Medulla oblongata (tissue), 1 donor: ENCODE measurements around the gene SLC25A24.
A peak's percentile ranks its signal among the peaks of the same experiment; 100 is the strongest.
"Not testable (repeated sequence)": the region's sequence is repeated elsewhere in the genome, so short reads cannot be mapped to it uniquely, and the experiment has no call there.

ENCODE experiments used
- DNase-seq: peaks from one replicate; pipeline ENCODE4 v3.0.0-alpha.2; 2015; ENCODE audit errors: extremely low spot score

SLC25A24 gene

DNA sequence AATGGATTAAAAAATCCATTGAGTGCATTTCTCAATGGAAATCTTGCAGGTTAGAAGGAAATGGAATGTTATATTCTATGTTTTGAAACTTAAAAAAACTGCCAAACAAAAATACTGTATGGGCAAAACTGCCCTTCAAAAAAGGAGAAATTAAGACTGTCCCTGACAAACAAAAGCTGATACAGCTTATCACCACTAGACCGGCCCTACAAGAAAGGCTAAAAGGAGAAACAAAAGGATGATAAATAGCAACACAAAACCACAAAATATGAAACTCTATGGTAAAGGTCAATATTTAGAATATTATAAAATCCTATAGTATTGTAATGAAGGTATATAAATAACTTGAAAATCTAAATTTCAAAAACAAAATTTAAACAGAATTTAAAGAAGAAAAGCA, 60.0 kb downstream of the SLC25A24 start:
- DNase-seq: no peak

DNA sequence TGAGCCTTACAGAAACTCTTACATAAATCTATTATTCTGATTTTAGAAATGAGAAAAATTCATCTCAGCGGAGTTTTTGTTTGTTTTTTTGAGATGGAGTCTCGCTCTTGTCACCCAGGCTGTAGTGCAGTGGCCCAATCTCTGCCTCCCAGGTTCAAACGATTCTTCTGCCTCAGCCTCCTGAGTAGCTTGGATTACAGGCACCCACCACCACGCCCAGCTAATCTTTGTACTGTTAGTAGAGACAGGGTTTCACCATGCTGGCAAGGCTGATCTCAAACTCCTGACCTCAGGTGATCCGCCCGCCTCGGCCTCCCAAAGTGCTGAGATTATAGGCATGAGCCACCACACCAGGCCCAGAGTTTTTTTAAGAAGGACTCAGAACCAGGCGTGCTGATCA, 60.6 kb downstream of the SLC25A24 start:
- DNase-seq: not testable (repeated sequence)

DNA sequence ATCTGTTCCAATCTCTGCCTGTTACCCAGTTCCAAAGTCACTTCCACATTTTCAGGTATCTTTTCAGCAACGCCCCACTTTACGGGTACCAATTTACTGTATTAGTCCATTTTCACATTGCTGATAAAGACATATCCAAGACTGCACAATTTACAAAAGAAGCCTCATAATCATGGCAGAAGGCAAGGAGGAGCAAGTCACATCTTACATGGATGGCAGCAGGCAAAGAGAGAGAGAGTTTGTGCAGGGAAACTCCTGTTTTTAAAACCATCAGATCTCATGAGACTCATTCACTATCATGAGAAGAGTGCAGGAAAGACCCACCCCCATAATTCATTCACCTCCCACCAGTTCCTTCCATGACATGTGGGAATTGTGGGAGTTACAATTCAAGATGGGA, 67.0 kb downstream of the SLC25A24 start:
- not testable (repeated sequence) for DNase-seq

DNA sequence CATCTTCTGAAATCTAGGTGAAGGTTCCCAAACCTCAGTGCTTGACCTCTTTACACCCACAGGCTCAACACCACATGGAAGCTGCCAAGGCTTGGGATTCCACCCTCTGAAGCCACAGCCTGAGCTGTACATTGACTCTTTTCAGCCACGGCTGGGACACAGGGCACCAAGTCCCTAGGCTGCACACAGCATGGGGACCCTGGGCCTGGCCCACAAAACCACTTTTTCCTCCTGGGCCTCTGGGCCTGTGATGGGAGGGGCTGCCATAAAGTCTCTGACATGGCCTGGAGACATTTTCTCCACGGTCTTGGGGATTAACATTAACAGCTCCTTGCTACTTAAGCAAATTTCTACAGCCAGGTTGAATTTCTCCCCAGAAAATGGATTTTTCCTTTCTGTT, 67.8 kb downstream of the SLC25A24 start:
- not testable (repeated sequence) for DNase-seq

- DNase-seq: not testable (repeated sequence)
These were observed 68.9 kb downstream of the SLC25A24 start for GRCh38 chr1:108131281-108131680.

GRCh38 chr1:108130794-108131193, 69.3 kb downstream of the SLC25A24 start:
- no peak for DNase-seq

DNA sequence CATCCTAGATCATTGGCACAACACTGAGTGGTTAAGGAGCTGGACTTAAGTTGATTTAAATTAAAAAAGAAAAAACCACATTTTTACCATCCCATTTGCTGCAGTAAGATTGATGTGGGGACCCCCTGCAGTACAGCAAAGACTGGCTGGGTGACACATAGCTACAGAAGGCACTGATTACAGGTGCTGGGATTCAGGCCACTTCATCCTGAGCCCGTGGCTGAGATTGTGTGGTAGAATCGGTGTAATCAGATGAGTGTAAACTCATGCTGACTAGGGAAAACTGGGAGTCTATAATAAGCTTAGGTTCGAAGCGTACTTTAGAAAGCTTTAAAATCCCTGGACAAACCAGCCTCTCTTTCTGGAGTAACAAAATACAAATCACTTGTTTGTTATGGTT, 70.1 kb downstream of the SLC25A24 start:
- DNase-seq: no peak

DNA sequence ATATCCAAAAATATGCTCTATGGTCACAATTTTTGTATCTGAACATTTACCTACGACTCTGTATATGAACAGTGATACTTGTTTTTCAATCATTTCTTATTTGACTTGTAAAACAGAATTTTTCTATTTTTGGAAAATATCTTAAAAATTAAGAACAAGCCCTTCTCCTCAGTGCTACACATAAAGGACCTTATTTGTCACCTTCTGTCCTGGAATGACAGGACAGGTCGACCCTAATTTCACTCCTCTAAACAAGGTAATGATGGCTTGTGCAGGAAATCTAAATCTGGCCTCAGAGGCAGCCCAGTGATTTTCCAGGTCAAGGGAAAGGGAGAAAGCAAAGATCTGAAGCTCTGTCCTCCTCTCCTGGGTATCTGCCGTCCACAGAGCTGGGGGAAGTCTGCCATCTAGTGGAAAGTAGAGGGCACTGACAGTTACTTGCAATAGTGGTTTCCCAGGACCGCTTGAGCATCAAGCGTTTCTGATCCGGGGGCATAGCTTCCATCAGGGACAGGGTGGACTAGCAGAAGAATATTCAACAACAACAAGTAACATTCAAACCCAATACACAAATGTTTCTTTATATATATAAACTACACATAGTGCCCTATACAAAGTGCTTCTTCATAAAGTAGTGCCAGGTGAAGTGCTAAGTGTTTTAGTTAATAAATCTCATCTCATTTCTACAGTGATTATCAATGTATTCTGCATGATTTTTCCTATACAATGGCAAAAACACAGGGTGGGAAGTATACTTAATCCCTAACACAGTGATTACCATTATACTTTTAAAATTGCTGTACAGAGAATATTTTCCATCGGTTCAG, 74.6 kb downstream of the SLC25A24 start:
- peak; percentile 87 for DNase-seq

GRCh38 chr1:108124622-108125311, 75.4 kb downstream of the SLC25A24 start:
- DNase-seq: no peak

DNA sequence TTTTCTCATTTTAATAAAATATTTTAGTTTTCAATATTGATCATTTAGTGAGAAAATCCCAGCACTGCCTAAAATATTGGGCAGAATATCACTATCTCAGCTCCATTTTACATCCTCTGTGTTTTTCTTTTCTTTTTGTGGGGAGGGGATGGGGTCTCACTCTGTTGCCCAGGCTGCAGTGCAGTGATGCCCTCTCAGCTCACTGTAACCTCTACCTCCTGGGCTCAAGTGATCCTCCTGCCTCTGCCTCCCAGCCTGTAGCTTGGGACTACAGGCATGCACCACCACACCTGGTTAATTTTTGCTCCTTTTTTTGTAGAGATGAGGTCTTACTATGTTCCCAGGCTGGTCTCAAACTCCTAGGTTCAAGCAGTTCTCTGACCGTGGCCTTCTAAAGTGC, 76.1 kb downstream of the SLC25A24 start:
- DNase-seq: no peak

GRCh38 chr1:108121358-108122143, 78.6 kb downstream of the SLC25A24 start:
- DNase-seq: no peak

DNA sequence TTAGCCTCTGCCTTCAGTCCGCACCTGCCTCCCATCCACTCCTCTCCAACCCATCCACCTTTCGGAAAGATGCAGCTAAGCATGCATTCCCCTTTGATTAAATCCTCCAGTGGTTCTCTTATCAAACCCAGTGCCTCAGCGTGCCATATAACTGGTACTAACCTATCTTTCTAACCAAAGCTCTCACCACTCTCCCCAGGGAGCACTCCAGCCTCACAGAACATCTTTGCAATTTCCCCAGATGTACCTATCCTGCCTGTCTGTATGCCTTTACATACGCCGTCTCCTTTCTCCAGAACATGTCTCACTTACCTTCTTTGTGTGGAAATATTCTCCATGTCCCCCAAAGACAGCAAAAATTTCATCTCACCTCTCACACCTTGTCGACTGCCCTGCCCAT, 80.0 kb downstream of the SLC25A24 start:
- no peak for DNase-seq

- no peak for DNase-seq
These were observed 80.6 kb downstream of the SLC25A24 start for GRCh38 chr1:108119500-108119899.

DNA sequence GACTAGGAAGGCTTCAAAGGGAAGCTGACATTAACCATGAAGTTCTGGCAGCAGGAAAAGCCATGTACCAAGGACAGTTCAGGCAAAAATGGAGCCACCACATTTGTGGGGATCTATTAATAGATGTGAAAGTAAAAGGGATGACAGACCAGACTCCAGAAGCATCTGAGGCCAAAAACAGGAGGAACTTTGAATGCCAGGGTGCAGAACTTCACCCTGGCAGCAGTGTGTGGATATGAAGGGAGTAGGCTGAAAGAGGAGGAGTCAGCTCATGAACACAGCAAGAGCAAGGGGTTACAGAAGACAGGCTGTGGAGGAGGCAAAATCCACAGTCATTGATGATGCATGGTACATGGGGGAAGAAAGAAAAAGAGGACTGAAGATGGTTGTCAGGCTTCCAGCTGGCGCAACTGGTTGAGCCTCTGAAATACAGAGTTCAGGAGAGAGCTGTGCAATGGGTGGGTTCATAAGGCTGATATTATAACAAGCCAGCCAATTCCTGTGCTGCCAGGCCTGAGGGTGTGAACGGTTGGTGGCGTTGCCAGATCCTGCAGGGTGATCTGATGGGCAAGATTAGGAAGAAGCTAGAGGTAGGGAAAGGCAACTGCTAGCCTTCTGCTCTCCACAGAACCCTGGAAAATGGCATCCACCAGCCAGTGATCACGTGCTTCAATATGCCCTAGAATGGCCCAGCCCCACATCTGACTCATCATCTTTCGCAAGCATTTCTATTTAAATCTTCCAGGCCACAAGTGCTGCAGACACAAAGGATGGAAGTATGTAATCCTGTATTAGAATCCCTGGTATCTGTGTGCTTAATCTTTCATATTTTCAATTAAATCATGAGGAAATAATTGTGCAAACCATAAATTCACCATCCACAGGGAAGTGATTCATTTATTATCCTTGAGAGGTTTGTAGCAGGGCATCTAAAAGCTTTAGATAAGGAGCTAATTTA, 81.9 kb downstream of the SLC25A24 start:
- DNase-seq: no peak

DNA sequence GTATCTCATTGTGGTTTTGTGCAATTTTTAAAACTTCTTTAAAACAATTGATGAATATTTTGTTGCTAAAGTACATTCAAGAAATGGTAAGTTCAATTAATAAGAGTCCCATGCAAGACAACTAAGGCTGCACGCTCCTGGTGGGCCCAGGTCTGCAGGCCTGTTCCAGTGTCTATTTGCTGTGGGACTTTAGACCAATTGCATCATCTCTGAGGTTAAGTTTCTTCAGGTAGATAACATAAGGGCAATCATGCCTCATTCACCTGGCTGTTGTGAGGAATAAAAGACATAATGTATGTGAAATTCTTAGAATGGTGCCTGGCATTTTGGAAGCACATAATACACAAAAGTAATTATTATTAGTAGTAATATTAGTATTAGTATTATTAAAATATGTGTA, 82.9 kb downstream of the SLC25A24 start:
- no peak for DNase-seq

GRCh38 chr1:108114033-108114599, 86.0 kb downstream of the SLC25A24 start:
- no peak for DNase-seq

- DNase-seq: no peak
These were observed 86.6 kb downstream of the SLC25A24 start for GRCh38 chr1:108113496-108113895.

DNA sequence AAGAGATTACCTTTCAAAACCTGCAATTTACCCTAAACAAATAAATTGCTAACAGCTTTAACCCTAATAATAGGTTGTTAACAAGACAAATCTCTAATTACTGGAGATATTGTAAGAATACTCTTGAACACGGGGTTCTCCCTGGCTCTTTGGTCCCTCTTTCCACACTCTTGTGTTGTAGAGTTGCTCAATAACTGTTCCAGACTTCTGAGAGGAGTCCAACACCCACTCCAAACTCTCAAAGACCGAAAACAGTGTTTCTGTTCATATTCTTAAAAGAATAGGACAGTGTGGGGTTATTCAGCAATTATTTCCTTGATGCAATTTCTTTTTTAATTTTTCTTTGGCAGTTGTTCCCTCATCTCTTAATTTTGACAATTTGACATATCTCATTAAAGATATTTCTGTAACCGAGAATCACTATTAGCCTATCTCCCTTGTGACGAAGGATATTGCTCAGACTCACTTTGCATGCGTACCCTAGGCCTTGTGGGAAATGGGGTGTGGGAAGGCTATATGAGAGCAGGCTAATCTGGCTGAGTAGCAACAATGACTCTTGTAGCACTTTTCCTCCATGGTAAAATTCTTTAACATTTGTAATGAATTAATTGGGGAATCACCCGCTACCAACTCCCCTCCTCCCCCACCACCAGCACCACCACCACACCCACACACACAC, 90.7 kb downstream of the SLC25A24 start:
- DNase-seq: no peak

GRCh38 chr1:108108119-108108518, 92.0 kb downstream of the SLC25A24 start:
- no peak for DNase-seq

GRCh38 chr1:108107658-108108057, 92.5 kb downstream of the SLC25A24 start:
- DNase-seq: no peak
